GM04504 (cell line): ENCODE results near the gene XXYLT1.
A peak's percentile ranks its signal among the peaks of the same experiment; 100 is the strongest.
"Not testable (repeated sequence)": the region's sequence is repeated elsewhere in the genome, so short reads cannot be mapped to it uniquely, and the experiment has no call there.

Experiments used
- DNase-seq: peaks from one replicate; pipeline ENCODE4 v3.0.0-alpha.2; 2012; ENCODE audit warnings: low read depth

The XXYLT1 gene

DNA sequence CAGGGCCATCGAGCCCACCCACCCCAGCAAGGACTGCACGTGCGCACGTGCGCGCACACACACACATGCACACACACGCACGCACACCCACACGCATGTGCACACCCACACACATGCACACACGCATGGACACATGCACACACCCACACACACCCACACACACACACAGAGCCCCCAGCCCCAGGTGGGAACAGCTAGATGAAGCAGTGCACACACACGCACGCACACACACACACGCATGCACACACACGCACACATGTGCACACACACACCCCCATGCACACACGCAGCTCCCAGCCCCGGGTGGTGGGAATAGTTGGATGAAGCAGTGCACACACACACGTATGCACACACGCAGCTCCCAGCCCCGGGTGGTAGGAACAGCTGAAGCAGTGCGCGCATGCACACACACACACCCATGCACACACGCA lies 158.6 kb downstream of the XXYLT1 start:
- DNase-seq: no peak

- no peak for DNase-seq
These were observed 159.2 kb downstream of the XXYLT1 start for GRCh38 chr3:195111766-195112165.

- no peak for DNase-seq
These were observed 159.6 kb downstream of the XXYLT1 start for GRCh38 chr3:195111319-195111705.

GRCh38 chr3:195110647-195111318 lies 160.2 kb downstream of the XXYLT1 start:
- no peak for DNase-seq

DNA sequence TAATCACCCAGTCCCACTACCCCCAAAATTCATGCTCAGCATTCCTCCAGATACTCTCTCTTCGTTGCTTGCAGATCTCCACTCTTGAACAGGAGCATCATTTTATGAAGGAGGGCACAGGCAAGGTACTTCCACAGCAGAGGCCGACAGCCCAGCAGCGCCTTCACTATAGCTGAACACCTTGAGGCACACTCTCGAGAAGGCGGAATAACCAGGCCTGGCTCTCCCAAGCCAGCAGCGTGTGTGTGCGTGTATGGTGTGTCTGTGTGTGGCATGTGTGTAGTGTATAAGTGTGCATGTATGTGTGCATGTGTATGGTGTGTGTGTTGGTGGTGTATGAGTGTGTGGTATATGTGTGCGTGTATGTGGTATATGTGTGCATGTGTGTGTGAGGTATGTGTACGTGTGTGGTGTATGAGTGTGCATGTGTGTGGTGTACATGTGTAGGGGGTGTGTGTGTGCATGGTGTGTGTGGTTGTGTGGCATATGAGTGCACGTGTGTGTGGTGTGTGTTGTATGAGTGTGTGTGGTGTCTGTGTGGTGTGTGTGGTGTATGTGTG lies 161.8 kb downstream of the XXYLT1 start:
- DNase-seq: no peak

- no peak for DNase-seq
These were observed 163.4 kb downstream of the XXYLT1 start for GRCh38 chr3:195107593-195107992.

DNA sequence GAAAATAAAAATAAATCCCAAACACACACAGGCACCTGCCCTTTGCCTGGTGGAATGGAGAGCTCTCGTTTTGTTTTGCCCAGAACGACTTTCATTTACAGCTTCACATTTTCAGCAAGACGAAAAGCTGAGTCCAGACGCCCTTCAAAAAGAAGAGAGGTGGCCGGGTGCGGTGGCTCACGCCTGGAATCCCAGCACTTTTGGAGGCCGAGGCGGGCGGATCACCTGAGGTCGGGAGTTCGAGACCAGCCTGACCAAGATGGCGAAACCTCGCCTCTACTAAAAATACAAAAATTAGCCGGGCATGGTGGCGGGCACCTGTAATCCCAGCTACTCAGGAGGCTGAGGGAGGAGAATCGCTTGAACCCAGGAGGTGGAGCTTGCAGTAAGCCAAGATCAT lies 163.9 kb downstream of the XXYLT1 start:
- not testable (repeated sequence) for DNase-seq

GRCh38 chr3:195106418-195106906 lies 164.5 kb downstream of the XXYLT1 start:
- DNase-seq: peak; percentile 28

DNA sequence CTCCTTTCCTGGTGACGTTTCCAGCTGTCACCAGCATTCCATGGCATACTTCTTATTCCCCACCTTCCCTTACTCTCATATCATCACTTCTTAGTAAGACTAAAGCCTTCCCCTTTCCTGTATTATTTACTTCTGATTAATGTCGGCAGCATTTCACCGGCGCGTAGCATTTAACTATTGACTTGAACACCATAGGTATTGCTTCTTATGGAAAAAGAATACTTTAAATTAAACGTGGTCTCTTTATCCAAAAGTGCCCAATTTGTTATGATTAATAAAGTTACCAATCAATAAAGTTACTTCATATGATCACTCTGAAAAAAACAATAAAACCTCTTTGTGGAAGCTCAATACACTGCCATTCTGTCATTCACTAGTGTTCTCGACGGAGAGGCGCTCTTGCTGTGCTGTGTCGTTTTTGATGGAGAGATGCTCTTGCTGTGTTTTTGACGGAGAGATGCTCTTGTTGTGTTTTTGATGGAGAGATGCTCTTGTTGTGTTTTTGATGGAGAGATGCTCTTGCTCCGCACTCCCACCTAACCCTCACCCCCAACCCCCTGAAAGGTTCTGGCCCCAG lies 165.0 kb downstream of the XXYLT1 start:
- no peak for DNase-seq

DNA sequence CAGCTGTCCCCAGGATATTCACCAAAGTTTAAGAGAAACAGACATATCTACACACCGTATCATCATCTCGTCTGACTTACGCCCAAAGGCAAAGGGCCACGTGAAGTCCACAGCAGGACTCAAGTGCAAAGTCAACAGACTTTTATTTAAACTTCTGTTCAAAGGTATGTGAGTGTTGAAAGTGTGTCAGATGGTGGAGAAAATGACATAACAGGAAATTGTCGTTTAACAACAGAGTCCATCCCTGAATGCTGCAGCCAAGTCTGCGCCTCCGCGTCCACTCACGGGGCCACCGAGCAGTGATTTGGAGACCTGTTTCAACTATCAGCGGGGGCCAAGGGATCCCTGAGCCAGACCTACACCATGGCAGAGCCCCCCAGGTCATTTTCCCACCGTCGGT lies 165.6 kb downstream of the XXYLT1 start:
- no peak for DNase-seq

- no peak for DNase-seq
These were observed 166.6 kb downstream of the XXYLT1 start for GRCh38 chr3:195104340-195104739.

- no peak for DNase-seq
These were observed 167.3 kb downstream of the XXYLT1 start for GRCh38 chr3:195103623-195104022.

- DNase-seq: peak; percentile 91
These were observed 168.1 kb downstream of the XXYLT1 start for GRCh38 chr3:195102609-195103467.

DNA sequence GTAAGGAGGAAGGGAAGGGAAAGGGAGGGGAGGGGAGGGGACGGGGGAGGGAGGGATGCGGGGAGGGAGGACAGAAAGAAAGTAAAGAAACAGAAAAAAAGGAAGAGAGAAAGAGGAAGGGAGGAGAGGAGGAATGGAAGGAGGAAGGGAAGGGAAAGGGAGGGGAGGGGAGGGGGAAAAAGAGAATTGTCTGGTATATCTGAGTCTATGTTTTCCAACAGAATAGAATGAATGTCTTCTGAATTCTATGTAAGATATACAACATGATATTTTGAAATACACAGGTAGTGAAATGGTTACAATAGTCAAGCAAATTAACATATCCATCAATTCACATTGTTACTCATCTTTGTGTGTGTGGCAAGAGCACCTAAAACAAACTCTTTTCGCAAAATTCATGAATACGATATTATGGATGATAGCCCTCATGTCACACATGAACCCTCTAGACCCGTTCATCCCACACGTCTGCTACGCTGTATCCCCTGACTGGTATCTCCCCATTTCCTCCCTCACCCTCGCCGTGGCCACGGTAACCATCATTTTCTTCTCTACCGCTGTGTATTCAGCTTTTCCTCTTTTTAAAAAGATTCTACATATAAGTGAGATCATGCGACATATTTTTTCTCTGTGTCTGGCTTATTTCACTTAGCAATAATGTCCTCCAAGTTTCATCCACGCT lies 168.9 kb downstream of the XXYLT1 start:
- no peak for DNase-seq

- DNase-seq: peak; percentile 48
These were observed 169.9 kb downstream of the XXYLT1 start for GRCh38 chr3:195101001-195101583.

GRCh38 chr3:195099951-195100785 lies 170.8 kb downstream of the XXYLT1 start:
- DNase-seq: no peak

DNA sequence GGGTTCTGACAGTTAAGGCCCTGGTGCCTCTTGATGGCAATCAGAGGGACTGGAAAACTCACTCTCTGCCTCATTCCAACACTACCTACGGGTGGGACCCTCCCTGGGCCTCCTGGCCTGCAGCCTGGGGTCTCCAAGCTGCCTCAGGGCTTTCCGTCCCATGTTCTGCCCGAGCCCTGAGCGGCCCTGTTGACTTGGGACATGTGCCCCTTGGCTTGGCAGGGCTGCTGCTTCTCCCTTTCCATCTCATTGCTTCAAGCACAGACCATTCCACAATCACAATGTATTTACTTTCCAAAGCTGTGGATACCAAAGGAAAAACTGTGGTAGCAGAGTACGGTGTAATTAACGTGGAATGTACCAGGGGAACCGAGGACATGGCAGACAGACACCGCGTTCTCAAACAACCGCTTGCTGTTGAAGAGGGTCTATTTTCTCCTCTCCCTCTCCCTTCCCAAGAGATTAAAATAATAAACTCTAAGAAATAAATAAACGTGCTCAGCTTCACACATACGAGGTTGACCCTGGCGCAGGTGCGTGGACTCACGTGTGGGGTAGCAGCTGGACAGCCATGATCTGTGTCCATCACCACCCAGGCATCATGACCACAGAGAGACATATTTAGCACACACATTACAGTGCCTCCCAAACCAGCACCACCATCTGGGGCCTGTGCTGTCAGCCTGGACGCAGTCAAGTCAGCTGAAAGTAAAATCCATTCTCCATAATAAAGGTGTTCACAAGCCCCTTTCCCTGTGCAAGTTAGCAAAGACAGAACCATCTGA lies 172.0 kb downstream of the XXYLT1 start:
- DNase-seq: no peak

DNA sequence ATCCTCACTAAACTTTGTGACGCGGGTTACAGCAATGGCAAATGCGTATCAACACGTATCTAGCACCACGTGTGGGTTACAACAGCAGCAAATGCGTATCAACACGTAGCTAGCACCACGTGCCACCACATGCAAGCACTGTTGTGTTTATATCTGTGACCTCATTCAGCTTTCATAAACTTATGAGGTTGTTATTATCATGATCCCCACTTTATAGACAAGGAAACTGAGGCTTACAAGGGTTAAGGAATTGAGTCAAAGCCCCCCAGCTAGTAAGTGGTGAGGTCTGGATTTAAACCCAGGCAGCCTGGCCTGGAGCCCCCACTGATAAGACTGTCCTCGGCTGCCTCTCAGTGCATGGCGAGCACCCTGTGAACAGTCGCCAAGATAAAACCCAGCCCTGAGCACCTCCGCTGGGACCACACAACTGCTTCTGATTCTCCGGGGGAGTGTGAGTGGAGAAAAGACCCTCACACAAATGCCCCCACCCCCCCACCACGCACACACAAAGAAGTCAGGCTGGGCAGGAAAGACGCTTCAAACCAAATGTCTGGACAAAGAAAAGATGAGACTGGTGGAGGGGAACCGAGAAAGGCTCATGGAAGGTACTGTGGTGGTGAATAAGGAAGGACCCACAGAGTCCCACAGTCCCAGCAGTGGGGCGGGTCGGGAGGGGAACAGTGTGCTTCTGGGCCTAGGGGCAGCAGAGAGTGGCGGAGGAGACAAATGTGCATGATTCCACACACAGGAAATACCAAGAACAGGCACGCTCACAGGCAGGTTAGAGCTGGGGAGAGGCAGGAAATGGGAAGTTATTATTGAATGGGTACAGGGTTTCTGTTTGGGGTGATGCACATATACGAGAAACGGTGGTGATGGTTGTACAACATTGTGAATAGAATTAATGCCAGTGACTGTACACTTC lies 173.4 kb downstream of the XXYLT1 start:
- no peak for DNase-seq
